Mucosa of rectum (tissue), 2 donors: Measurements from ENCODE around the gene CAMK2A.

Experiments
- H3K27ac ChIP-seq, 2 donors: one replicate each; pipeline ENCODE4 v1.7.0; 2013; ENCODE audit warnings: inconsistent platforms in 2 of 2, low read depth in 2 of 2, low read length in 2 of 2
- H3K27me3 ChIP-seq, 2 donors: one replicate each; pipeline ENCODE4 v1.7.0; 2013; ENCODE audit warnings: low read length in 2 of 2; ENCODE audit not compliant: control insufficient read depth in 2 of 2, insufficient read depth in 2 of 2
- H3K36me3 ChIP-seq, 2 donors: one replicate each; pipeline ENCODE4 v1.7.0; 2013; ENCODE audit warnings: low read length in 2 of 2; ENCODE audit not compliant: control insufficient read depth in 2 of 2, insufficient read depth in 2 of 2
- H3K4me1 ChIP-seq, 2 donors: one replicate each; pipeline ENCODE4 v1.7.0; 2013; ENCODE audit warnings: low read length in 2 of 2, mild to moderate bottlenecking in 1 of 2; ENCODE audit not compliant: control insufficient read depth in 2 of 2, insufficient read depth in 2 of 2
- H3K4me3 ChIP-seq, 2 donors: one replicate each; pipeline ENCODE4 v1.7.0; 2013; ENCODE audit warnings: low read length in 2 of 2
- H3K9ac ChIP-seq, 2 donors: one replicate each; pipeline ENCODE4 v1.7.0; 2013; ENCODE audit warnings: low read length in 2 of 2, low read depth in 1 of 2, mild to moderate bottlenecking in 1 of 2
- H3K9me3 ChIP-seq, 2 donors: one replicate each; pipeline ENCODE4 v1.7.0; 2013; ENCODE audit warnings: low read length in 2 of 2; ENCODE audit not compliant: control insufficient read depth in 2 of 2
- donor health status: healthy.
- donor health status: Normal muscosa, but diverticular disease.

The CAMK2A gene

DNA sequence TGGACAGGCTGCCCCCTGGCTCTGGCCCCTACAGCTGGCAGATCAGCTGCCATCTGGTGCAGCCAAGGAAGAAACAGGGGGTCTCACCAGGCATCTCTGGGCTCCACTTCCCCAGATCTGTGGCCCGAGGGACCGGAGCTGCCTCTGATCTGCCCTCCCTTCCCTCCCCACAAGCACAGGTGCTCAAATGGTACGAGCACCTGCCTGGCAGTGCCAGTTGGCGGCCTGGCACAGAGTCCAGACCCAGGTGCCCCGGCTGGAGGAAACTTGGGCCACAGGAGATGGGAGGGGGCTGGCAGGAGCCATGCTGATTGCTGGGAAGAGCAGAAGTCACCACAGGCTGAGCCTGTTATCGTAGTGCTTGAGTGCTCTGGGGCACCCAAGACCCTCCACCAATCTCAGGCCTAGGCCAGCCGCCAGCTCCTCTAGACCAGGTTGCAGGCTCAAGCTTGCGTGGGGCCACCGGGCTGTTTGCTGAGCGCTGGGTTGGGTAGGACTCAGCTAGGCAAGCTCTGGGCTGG lies 5.0 kb upstream of the CAMK2A start:
- no peaks in the 10 kb centered on the region for H3K9me3 ChIP-seq
- H3K4me3 ChIP-seq, result no peak overlapping the region
- H3K27me3 ChIP-seq, result peaks cover 0 to 3% of the 10 kb centered on the region in 2 donors
- H3K27ac ChIP-seq, result no peak overlapping the region
- H3K4me1 ChIP-seq, result no peaks in the 10 kb centered on the region
- no peaks in the 10 kb centered on the region for H3K36me3 ChIP-seq
- no peak overlapping the region for H3K9ac ChIP-seq

DNA sequence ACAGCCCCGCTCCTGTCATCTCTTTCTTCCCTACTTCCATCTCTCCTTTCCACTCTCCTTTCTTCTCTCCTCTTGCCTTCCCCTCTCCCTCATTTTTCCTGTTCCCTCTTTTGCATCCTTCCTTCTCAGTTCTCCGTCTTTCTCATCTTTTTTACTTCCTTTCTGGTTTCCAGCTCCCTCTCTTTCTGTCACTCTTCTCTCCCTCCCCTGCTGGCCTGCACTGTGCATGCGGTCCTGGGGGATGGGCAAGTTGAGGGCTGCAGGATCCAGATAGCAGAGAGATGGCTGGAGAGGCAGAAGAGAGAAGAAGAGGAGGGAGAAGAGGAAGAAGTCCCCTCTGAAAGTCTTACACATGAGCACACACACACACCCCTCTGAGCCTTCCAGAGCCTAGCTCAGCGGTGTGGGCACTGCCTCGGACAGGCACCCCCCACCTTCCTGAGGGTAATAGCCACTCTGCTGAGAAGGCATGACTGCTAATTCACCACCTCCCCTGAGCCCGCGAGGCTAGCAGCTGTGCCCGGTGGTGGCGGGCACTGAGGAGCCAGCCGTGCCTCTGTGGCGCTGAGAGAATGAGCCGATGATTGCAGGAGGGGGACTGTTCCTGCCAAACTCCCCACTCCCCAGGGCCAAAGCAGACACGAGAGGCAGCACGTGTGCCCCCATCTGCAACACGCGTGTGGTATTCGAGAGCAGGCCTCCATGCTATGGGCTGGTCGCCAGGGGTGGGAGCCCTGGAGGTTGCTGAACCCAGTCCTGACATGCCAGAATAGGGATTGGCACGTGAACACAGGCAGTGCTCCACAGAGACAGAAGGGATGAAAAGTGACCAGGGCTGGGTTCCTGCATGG lies 3.7 kb upstream of the CAMK2A start:
- no peak overlapping the region for H3K4me3 ChIP-seq
- H3K27ac ChIP-seq, result no peak overlapping the region
- H3K9ac ChIP-seq, result no peak overlapping the region
- H3K27me3 ChIP-seq, result peaks cover 0 to 3% of the 10 kb centered on the region in 2 donors
- no peaks in the 10 kb centered on the region for H3K9me3 ChIP-seq
- H3K4me1 ChIP-seq, result no peaks in the 10 kb centered on the region
- H3K36me3 ChIP-seq, result no peaks in the 10 kb centered on the region

DNA sequence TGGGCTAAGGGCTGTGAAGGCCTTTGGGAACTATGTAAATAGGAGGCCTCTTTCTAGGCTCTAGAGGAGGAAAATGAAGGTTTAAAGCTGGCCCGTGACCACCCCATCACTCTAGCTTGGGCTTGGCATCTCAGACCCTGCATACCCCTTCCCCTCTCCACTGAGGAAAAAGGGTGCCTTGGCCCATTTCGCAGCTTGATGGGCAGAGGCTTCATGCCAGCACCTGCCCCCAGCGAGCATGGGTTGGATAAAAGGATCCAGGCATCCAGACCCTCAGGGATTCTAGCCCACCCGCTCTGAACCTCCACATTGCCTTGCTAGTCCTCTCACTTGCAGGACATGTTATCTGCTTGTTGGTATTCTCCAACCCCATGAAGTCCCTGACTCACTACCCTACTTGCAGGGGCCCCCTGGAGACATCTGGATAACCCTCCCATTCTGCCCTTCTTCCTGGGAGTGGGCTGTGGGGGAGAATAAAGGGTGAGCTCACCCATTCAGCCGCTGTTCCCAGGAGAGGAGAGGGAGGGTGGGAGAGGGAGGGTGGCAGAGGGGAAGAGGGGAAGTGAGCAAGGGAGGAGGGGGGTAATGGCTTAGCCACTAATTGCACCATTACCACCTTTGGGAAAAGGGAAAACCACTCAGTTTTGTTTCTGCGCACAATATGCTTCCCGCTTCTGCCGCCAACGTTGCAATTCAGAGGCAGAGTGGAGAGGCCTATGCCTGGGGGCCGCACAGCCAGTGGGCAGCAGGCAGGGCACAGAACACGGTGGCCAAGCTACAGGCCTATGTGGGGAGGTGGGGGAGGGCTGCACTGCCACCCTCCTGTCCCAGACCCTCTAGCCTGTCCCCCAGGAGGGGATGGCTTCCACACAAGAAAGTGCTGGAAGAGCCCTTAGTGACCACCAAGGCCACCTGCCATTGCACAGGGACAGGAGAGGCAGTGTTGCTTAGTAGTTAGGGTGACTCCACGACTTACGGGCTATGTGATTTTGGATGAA lies 2.1 kb upstream of the CAMK2A start:
- Histone ChIP-seq H3K4me1 (no peaks in the 10 kb centered on the region), H3K27me3 (peaks cover 0 to 3% of the 10 kb centered on the region in 2 donors), H3K36me3 (no peaks in the 10 kb centered on the region), H3K27ac (no peak overlapping the region), H3K4me3 (no peak overlapping the region), H3K9me3 (no peaks in the 10 kb centered on the region), H3K9ac (no peak overlapping the region)

DNA sequence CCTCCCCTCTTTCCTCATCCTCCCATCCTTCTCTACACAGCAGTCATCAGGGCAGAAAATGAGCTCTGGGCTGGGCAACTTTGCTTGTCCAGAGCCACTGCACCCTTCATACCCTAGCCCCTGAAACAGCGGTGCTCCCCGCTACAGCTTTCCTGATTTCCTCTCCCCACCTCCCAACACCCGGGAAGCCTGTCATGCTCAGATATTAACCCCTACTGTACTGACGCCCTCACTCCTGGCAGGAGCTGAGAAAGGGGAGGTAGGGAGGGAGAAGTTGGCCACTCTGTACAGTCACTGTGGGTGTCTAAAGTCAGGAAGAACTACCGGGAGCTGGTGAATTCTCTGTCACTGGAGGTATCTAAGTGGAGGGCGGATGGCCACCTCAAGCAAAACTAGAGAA lies 782 bp downstream of the CAMK2A start:
- H3K4me1 ChIP-seq, result no peaks in the 10 kb centered on the region
- no peak overlapping the region for H3K4me3 ChIP-seq
- no peak overlapping the region for H3K27ac ChIP-seq
- H3K9ac ChIP-seq, result no peak overlapping the region
- H3K27me3 ChIP-seq, result peaks cover 0 to 3% of the 10 kb centered on the region in 2 donors
- H3K36me3 ChIP-seq, result no peaks in the 10 kb centered on the region
- H3K9me3 ChIP-seq, result no peaks in the 10 kb centered on the region

DNA sequence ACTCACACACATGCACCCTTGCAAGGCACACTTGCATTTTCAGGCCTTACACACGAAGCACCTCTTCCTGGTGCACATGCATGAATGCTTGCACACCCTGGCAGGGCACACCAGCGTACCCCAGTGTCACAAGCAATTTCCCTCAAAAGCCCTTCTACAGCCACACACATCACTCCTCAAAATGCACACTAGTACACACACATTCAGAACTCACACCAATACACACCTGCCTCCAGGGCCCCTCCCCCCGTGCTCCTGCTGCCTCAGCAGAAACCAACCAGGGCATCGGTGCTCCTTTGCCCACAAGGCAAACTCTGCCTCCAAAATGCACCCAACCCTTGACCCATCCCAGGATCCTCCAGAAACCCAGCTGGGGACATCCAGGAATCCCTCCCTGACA lies 1.2 kb downstream of the CAMK2A start:
- Histone ChIP-seq H3K9ac (no peak overlapping the region), H3K36me3 (no peaks in the 10 kb centered on the region), H3K9me3 (no peaks in the 10 kb centered on the region), H3K4me3 (no peak overlapping the region), H3K4me1 (no peaks in the 10 kb centered on the region), H3K27me3 (peaks cover 0 to 3% of the 10 kb centered on the region in 2 donors), H3K27ac (no peak overlapping the region)

DNA sequence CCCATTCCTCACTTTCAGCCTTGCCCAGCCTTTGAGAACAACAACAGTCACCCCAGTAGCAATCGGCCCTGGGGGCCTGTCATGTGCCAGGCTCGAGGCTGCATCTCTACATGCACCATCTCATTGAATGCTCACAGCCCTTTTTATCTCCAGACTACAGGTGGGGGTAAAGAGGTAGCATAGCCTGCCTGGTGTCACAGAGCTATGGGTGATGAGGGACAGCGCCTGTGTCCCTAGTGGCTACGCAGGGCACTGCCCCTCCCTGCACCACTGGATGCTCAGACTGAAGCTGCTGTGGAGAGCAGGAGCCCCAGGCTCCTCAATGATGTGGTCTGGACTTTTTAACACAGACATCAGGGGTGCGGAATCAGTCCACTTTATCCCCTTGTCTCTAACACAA lies 2.8 kb downstream of the CAMK2A start:
- Histone ChIP-seq H3K27ac (no peak overlapping the region), H3K9me3 (no peaks in the 10 kb centered on the region), H3K36me3 (no peaks in the 10 kb centered on the region), H3K9ac (no peak overlapping the region), H3K4me1 (no peaks in the 10 kb centered on the region), H3K4me3 (no peak overlapping the region), H3K27me3 (peaks cover 0 to 3% of the 10 kb centered on the region in 2 donors)

DNA sequence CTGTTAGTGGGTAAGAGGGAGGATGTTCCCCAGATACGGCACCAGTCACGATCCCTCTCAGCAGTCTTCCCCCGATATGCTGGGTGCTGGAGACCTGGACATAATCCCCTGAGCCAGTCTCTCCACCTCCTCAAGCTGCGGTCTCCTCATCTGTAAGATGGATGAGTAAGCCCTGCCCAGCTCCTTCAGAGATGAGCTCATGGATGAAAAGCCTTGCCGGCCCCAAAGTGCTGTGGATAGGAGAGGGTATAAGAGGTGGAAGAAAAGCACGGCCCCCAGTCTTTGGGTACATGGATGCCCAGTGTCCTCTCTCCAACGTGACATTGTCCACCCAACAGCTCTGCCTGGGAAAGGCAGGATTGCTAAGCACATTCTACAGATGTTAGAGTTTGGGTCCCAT lies 4.5 kb downstream of the CAMK2A start:
- Histone ChIP-seq H3K9me3 (no peaks in the 10 kb centered on the region), H3K36me3 (no peaks in the 10 kb centered on the region), H3K27ac (no peak overlapping the region), H3K9ac (no peak overlapping the region), H3K4me1 (no peaks in the 10 kb centered on the region), H3K27me3 (peaks cover 0 to 3% of the 10 kb centered on the region in 2 donors), H3K4me3 (no peak overlapping the region)

DNA sequence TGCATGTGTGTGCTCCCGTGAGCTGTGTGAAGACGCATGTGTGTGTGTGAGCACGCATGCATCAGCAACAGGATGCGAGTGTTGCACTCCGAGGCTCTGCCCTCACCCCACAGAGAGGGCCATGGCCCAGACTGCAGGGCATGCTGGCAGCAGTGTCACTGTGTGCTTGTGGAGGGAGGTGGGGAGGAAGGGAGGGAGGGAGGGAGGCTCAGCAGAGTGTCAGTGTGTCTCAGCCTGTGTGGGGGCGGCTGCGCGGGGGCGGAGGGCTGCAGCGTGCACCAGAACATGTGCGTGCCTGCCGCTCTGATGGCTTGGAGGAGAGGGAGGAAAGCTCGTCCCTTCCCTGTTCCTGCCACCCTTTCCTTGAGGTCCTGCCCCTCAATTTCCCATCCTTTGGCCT lies 5.3 kb downstream of the CAMK2A start:
- Histone ChIP-seq H3K36me3 (no peaks in the 10 kb centered on the region), H3K9ac (no peak overlapping the region), H3K4me3 (no peak overlapping the region), H3K27me3 (peaks cover 0 to 3% of the 10 kb centered on the region in 2 donors), H3K9me3 (no peaks in the 10 kb centered on the region), H3K4me1 (no peaks in the 10 kb centered on the region), H3K27ac (no peak overlapping the region)

DNA sequence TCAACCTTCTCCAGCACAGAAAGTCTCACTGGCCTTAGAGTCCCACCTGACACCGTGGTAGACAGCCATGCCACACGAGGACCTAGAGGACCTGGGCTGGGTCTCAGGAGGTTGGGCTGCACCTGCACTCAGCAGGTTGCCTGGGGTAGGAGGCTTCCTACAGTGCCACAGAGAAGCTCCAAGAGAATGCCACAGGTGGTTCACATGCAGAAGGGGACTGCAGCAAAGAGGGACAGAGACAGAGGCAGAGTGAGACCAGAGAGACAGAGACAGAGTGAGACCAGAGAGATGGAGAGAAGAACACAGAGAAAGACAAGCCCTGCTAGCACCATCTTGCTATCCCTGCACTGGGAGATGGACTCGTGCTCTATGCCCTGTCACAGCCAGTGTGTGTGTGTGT lies 5.7 kb downstream of the CAMK2A start:
- H3K9me3 ChIP-seq, result no peaks in the 10 kb centered on the region

DNA sequence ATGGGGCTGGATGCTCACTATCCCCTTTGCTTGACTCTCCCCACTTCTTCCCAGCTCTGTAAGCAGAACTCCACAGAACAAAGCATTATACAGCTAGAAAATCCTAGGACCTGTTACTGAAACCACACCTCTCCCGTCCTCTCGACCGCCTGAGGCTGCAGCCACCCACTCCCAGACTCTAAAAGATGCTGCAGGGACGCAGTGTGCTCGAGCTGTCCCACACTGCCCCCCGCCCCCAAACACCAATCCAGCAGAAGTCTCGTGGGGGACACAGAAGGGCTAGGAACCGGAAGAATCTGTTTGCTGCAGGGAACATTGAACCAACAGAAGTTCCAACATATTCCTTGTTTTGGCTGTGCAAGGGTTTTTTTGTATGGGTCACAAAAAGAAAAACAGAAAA lies 7.6 kb downstream of the CAMK2A start:
- Histone ChIP-seq H3K27ac (no peak overlapping the region), H3K4me1 (no peaks in the 10 kb centered on the region), H3K4me3 (no peak overlapping the region), H3K9ac (no peak overlapping the region), H3K9me3 (no peaks in the 10 kb centered on the region), H3K27me3 (peaks cover 0 to 3% of the 10 kb centered on the region in 2 donors), H3K36me3 (no peaks in the 10 kb centered on the region)

More for the DNA sequence above, 5.7 kb downstream of the CAMK2A start:
- H3K9ac ChIP-seq, result no peak overlapping the region
- no peaks in the 10 kb centered on the region for H3K36me3 ChIP-seq
- no peak overlapping the region for H3K27ac ChIP-seq
- H3K4me1 ChIP-seq, result no peaks in the 10 kb centered on the region
- peaks cover 0 to 3% of the 10 kb centered on the region in 2 donors for H3K27me3 ChIP-seq
- no peak overlapping the region for H3K4me3 ChIP-seq
